C4-2B (cell line): ENCODE data around the gene PACSIN2.
A peak's percentile ranks its signal among the peaks of the same experiment; 100 is the strongest.

Source experiments
- H3K27ac ChIP-seq: fragments of 450-650 bp; 2 replicates; pipeline ENCODE4 v1.5.1; 2017
- CTCF ChIP-seq: fragments of 450-650 bp; conservative IDR thresholded peaks from 2 replicates; pipeline ENCODE4 v1.5.1; 2017; ENCODE audit warnings: mild to moderate bottlenecking
- ZFX ChIP-seq: fragments of 450-650 bp; IDR thresholded peaks from 2 replicates; pipeline ENCODE4 v1.6.1; 2017

The PACSIN2 gene

GRCh38 chr22:42909363-42910058 is 105.4 kb downstream of the PACSIN2 start:
- TF ChIP-seq ZFX (no peak), CTCF (no peak)
- H3K27ac ChIP-seq = no peak overlapping the region

- H3K27ac ChIP-seq = no peak overlapping the region
- TF ChIP-seq ZFX = no peak
- TF ChIP-seq CTCF = no peak
Measured at GRCh38 chr22:42908374-42908746, 106.6 kb downstream of the PACSIN2 start.

- no peak overlapping the region for H3K27ac ChIP-seq
- TF ChIP-seq CTCF = no peak
- TF ChIP-seq ZFX = no peak
Measured at GRCh38 chr22:42907404-42908373, 107.3 kb downstream of the PACSIN2 start.

- TF ChIP-seq ZFX (no peak), CTCF (no peak)
- H3K27ac ChIP-seq = peak overlapping the region; percentile 55; the same call in 1 of the 2 replicates
Measured at GRCh38 chr22:42906605-42907348, 108.2 kb downstream of the PACSIN2 start.

- H3K27ac ChIP-seq = peak overlapping the region; percentile 55
- no peak for TF ChIP-seq ZFX
- TF ChIP-seq CTCF = no peak
Measured at GRCh38 chr22:42905702-42906183, 109.2 kb downstream of the PACSIN2 start.

- H3K27ac ChIP-seq = peak overlapping the region; percentile 55
- no peak for TF ChIP-seq CTCF
- no peak for TF ChIP-seq ZFX
Measured at GRCh38 chr22:42905217-42905616, 109.7 kb downstream of the PACSIN2 start.
